Endothelial cell of umbilical vein (primary cell): Measurements from ENCODE around the gene HSPG2. TPM values are rescaled to one million over a fixed set of nuclear protein-coding genes. Genes with fewer than 3 reads are reported as not detected.

Experiments used
- BruUV-seq: library from RNA; stranded (reverse); fragments of 400-500 nt; replicated peaks from 2 replicates; lab custom pipeline; 2021; lab: Mats Ljungman, UMichigan
- CTCF ChIA-PET: fragments of 300-600, 350-600 bp; sonication (Branson Sonifier 250); formaldehyde crosslinking; loops from one replicate; lab custom pipeline; 2021; ENCODE audit warnings: antibody characterized with exemption, inconsistent platforms; lab: Charles Lee
- POLR2A ChIA-PET: fragments of 300-600, 350-600 bp; sonication (Branson Sonifier 250); formaldehyde crosslinking; loops from one replicate; lab custom pipeline; 2021; ENCODE audit warnings: antibody characterized with exemption, inconsistent platforms; lab: Charles Lee
- DNase-seq: peaks from one replicate; pipeline ENCODE4 v3.0.0-alpha.2; 2011; ENCODE audit warnings: low read depth, low spot score
- FAIRE-seq: peaks from 2 replicates; lab custom pipeline; 2011; peaks lifted over from hg19 to GRCh38; lab: Jason Lieb, UNC
- H2AFZ ChIP-seq: 2 replicates; pipeline ENCODE4 v1.6.0; 2012; ENCODE audit warnings: low read depth, low read length, control low read depth, inconsistent platforms
- H3K27ac ChIP-seq: 2 replicates; pipeline ENCODE4 v1.5.1; 2011; ENCODE audit warnings: low read depth, mild to moderate bottlenecking, control low read depth, low read length, moderate library complexity; ENCODE audit not compliant: insufficient read depth
- H3K27me3 ChIP-seq, 2 experiments: 2 replicates each; pipeline versions ENCODE4 v1.6.0 to v1.6.1; 2011; ENCODE audit warnings: low read length in 2 of 2, mixed read lengths in 1 of 2; ENCODE audit not compliant: control insufficient read depth in 2 of 2, insufficient read depth in 2 of 2
- H3K36me3 ChIP-seq, 2 experiments: 2 replicates in 1 of 2; 3 replicates in 1 of 2; pipeline ENCODE4 v1.5.1; 2011; ENCODE audit warnings: low read length in 2 of 2, mild to moderate bottlenecking in 1 of 2, moderate library complexity in 1 of 2; ENCODE audit not compliant: control insufficient read depth in 2 of 2, insufficient read depth in 2 of 2; ENCODE audit errors: extremely low read depth in 1 of 2
- H3K4me1 ChIP-seq: 3 replicates; pipeline ENCODE4 v1.5.1; 2011; ENCODE audit warnings: mild to moderate bottlenecking, low read length; ENCODE audit not compliant: control insufficient read depth, insufficient read depth; ENCODE audit errors: extremely low read depth
- H3K4me2 ChIP-seq: 2 replicates; pipeline ENCODE4 v1.6.1; 2011; ENCODE audit warnings: low read length, control low read depth, mixed read lengths; ENCODE audit not compliant: insufficient read depth
- H3K4me3 ChIP-seq, 3 experiments: fragments of 200-600 bp in 1 of 3; sonication (generic), shearing (Covaris generic) in 1 of 3; replicated peaks in 1 of 3; 2 replicates each; pipeline ENCODE4 v1.5.1; 2011 to 2016; ENCODE audit warnings: control low read depth in 3 of 3, low read length in 3 of 3, mild to moderate bottlenecking in 2 of 3, inconsistent platforms in 1 of 3, low read depth in 1 of 3, moderate library complexity in 1 of 3; ENCODE audit not compliant: insufficient read depth in 1 of 3
- H3K79me2 ChIP-seq: 2 replicates; pipeline ENCODE4 v1.6.0; 2012; ENCODE audit warnings: low read length, inconsistent platforms; ENCODE audit not compliant: control insufficient read depth, insufficient read depth
- H3K9ac ChIP-seq: replicated peaks from 2 replicates; pipeline ENCODE3; 2011; ENCODE audit warnings: low read length, control low read depth; ENCODE audit not compliant: insufficient read depth; ENCODE audit errors: extremely low read depth
- H3K9me1 ChIP-seq: replicated peaks from 3 replicates; pipeline ENCODE4 v1.6.0; 2011; ENCODE audit warnings: mild to moderate bottlenecking, low read length; ENCODE audit not compliant: control insufficient read depth, insufficient read depth; ENCODE audit errors: extremely low read depth
- H3K9me3 ChIP-seq: replicated peaks from 2 replicates; pipeline ENCODE4 v1.5.1; 2012; ENCODE audit warnings: low read length, inconsistent platforms; ENCODE audit not compliant: control insufficient read depth, insufficient read depth
- H4K20me1 ChIP-seq: replicated peaks from 2 replicates; pipeline ENCODE3; 2011; ENCODE audit warnings: mild to moderate bottlenecking, low read length; ENCODE audit not compliant: control insufficient read depth, insufficient read depth; ENCODE audit errors: extremely low read depth
- GATA2 ChIP-seq: IDR thresholded peaks from 2 replicates; pipeline ENCODE4 v1.7.0; 2011; ENCODE audit warnings: low read depth, mild to moderate bottlenecking, moderate library complexity, mixed read lengths, low read length; ENCODE audit not compliant: insufficient read length, insufficient read depth
- MAX ChIP-seq: IDR thresholded peaks from 2 replicates; pipeline ENCODE4 v1.6.1; 2011; ENCODE audit not compliant: insufficient read depth, insufficient read length
- MYC ChIP-seq: IDR thresholded peaks from one replicate; pipeline ENCODE4 v1.6.1; 2011; ENCODE audit warnings: mild to moderate bottlenecking, low read depth, low read length
- POLR2A ChIP-seq: IDR thresholded peaks from 2 replicates; pipeline ENCODE4 v1.6.1; 2012; ENCODE audit warnings: low read depth, mild to moderate bottlenecking, control low read depth, low read length
- dilution Hi-C: fragments of 300-500 bp; cut with MboI; formaldehyde crosslinking; loops from one replicate; pipeline ENCODE4 v1.15.0; 2019; ENCODE audit warnings: low sequenced_read_pairs; ENCODE audit not compliant: extremely low pct_ligation_motif_present
- intact Hi-C: fragments of 100-400 bp; cut with micrococcal nuclease; formaldehyde crosslinking; loops from one replicate; pipeline ENCODE4 v1.10.0; 2022
- polyA plus RNA-seq, 4 experiments: library from polyadenylated mRNA; depleted of rRNA in 3 of 4; stranded (reverse) in 3 of 4; unstranded in 1 of 4; fragments of >200 nt; gene quantifications; 2 replicates each; pipeline versions ENCODE4 v1.2.1 to v1.2.3, GENCODE V29; 2011 to 2012; ENCODE audit warnings: missing spikeins in 1 of 4
- total RNA-seq: library from RNA; stranded (reverse); gene quantifications from 2 replicates; pipeline ENCODE4 v1.2.3, GENCODE V29; 2021

Gene HSPG2
- total and polyA plus RNA-seq, 2 donors (not counting 3 experiments of a cell fraction or from before 2014, with no cell fraction given), result 734 to 3,499 TPM

GRCh38 chr1:21783679-21784603 is 153.2 kb downstream of the HSPG2 start:
- H3K9me1 ChIP-seq, result no peaks in the 10 kb centered on the region
- peak overlapping the region; percentile 4 for H2AFZ ChIP-seq
- H4K20me1 ChIP-seq, result no peaks in the 10 kb centered on the region
- peak overlapping the region; percentile 99 for H3K9ac ChIP-seq
- H3K4me3 ChIP-seq, result peak overlapping the region in 2 of 3 experiments; percentile 74 to 98
- no peaks in the 10 kb centered on the region for H3K9me3 ChIP-seq
- peak overlapping the region; percentile 99 for H3K27ac ChIP-seq
- ChIA-PET CTCF (interaction anchor here (2.1 to 2.8 kb wide), 3 partner anchors 20 to 65 kb away, joined by 8 to 21 read pairs (median 15); no protein-coding TSS in a partner anchor), POLR2A (no interaction called here)
- intact Hi-C loops (loop anchor here (1.0 to 5.0 kb wide), 4 partner anchors 31 to 241 kb away; partner anchors contain the start of gene HSPG2), dilution Hi-C loops (no loop called here)
- no TSS peak for BruUV-seq
- DNase-seq (peak; percentile 95), FAIRE-seq (peak; percentile 91)
- H3K27me3 ChIP-seq, result no peaks in the 10 kb centered on the region
- peak overlapping the region; percentile 80 for H3K4me2 ChIP-seq
- H3K4me1 ChIP-seq, result peaks cover 6% of the 10 kb centered on the region
- no peak for TF ChIP-seq MYC
- TF ChIP-seq POLR2A, result no peak
- no peak for TF ChIP-seq GATA2
- no peak for TF ChIP-seq MAX
- H3K79me2 ChIP-seq, result peaks cover 30% of the 10 kb centered on the region
- no peaks in the 10 kb centered on the region for H3K36me3 ChIP-seq
